Activated effector memory CD4-positive, alpha-beta T cell treated with Interleukin-2 at 50 U/mL for 16 hours (primary cell): ENCODE measurements around the gene IL16.
"Not testable (repeated sequence)": the region's sequence is repeated elsewhere in the genome, so short reads cannot be mapped to it uniquely, and the experiment has no call there.

Source experiments
- DNase-seq: peaks from one replicate; pipeline ENCODE4 v3.0.0-alpha.2; 2020

The IL16 gene

DNA sequence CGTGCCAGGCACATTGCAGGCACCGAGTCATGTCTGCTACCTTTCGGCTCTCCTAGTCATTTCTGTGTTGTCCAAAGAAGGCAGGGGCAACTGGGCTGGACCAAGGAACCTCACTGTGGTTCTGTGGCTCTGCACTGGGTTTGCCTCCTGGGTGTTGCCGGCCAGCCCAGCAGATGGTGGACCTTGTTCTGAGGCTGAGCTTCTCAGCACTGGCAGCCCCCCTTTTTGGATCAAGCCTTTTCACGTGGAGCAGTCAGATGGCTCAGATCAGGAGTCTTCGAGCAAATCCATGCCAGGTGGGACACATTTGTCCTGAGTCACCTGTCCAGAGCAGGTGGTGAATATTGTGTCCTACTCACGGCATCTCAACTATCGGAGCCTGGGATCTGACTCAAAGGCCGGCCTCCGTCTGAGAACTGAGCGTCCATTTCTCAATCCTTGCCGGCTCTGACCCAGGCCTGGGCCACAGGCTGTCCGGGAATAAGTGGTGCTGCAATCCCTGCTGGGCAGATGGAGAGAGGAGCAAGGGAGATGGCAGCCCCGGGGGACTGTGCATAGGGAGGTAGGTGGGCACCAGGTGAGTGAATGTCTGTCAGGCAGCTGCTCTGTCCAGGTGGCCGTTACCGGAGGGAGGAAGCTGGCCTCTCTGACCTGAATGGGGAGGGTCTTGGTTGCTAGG is at the start of gene IL16:
Gene IL16, plus strand, starts transcription at position 304 of the 679 bp plus-strand sequence. CDS start 28,521 bp downstream, outside the sequence.
- DNase-seq: no peak

- no peak for DNase-seq
These were observed 45.3 kb upstream of the IL16 start for GRCh38 chr15:81151389-81151788.

GRCh38 chr15:81152339-81152738 is 44.3 kb upstream of the IL16 start:
- no peak for DNase-seq

- DNase-seq: no peak
These were observed 43.9 kb upstream of the IL16 start for GRCh38 chr15:81152799-81153198.

DNA sequence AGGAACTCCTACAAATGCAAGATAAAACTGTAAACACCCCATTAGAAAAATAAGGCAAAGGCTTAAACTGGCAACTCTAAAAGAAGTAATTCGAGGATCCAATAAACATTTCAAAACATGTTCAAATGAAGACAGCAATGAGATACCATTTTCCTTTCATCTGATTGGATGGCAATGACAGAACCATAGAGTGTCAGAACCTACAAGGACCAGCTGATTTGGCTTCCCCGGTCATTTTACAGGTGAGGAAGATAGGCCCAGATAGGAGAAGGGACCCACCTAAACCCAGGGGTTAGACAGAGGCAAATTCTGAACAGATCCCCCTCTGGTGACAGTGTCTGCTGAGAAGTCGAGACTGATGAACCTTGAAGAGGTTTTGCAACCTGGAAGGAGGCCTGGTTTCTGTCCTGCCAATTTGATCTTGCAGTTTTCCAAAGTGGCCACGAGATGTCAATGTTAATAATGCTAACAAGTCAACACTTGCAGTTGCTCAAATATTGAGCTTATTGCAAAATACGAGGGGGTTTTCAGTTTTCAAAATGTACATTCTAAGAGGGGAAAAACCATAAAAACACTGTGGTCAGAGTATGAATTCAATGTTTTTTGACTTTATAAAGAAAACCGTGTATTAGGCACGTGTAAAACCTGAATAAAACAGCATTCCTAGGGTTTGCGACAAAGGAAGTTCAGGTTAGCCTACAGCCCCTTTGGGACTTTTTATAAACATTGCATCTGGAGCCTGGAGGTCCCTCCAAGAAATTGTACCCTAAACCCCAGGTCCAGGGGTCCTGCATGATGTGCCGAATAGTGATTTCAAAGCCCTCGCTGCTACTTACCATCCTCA is 41.1 kb upstream of the IL16 start:
- no peak for DNase-seq

- no peak for DNase-seq
These were observed 40.4 kb upstream of the IL16 start for GRCh38 chr15:81156324-81156723.

GRCh38 chr15:81157195-81157938 is 39.3 kb upstream of the IL16 start:
- DNase-seq: no peak

DNA sequence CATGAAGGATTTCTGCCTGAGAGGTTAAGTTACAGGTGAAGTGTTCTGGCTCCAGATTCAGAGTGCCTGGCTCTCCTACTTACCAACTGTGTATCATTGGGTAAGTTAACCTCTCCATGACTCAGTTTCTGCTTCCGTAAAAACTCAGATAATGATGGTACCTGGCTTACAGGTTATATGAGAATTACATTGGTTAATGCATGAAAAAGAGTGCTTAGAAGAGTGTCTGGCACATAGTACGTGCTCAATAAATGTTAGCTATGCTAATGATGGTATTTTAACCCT is 38.8 kb upstream of the IL16 start:
- no peak for DNase-seq

DNA sequence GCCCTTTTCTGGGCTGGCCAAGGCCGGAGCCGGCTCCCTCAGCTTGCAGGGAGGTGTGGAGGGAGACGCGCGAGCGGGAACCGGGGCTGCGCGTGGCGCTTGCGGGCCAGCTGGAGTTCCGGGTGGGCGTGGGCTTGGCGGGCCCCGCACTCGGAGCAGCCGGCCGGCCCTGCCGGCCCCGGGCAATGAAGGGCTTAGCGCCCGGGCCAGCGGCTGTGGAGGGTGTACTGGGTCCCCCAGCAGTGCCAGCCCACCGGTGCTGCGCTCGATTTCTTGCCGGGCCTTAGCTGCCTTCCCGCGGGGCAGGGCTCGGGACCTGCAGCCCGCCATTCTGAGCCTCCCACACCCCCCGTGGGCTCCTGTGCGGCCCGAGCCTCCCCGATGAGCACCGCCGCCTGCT is 38.1 kb upstream of the IL16 start:
- not testable (repeated sequence) for DNase-seq

DNA sequence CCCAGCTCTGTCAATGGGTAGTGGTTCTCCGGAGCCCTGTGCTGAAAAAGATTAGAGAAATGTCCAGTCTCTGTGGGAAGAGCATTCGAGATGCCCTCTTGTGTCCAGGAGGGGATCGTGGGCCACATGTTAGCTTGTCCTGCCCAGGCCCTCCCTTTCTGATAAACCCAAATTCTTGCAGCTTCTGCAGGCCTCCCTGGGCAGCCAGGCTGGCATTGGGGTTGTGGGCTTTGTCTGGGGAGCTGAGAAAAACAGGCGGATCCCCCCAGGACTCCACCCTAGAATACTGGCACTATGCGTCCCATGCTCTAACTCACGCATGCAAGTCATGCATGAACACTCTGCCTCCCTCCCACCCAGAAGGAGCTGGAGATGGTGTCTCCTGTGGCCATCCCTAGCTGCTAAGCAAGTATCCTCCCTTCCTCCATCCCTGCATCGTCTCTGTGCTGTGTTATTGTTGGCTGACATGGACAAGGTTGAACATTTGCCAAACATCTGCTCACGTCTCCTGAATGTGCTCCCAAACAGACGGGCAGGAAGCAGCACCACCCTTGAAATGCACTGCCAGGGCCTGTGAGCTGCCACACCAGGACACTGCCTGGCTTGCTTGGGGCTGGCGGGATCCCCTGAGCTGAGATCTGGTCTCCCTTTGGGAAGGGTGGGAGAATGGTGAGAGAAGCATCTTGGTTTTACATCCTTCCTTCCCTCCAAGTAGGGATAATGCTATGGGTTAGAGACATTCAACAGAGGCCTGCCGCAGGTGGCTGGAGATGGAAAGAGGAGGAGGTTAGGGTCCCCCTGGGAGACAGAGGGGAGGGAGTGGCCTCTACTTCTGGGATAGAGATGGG is 36.1 kb upstream of the IL16 start:
- DNase-seq: no peak

DNA sequence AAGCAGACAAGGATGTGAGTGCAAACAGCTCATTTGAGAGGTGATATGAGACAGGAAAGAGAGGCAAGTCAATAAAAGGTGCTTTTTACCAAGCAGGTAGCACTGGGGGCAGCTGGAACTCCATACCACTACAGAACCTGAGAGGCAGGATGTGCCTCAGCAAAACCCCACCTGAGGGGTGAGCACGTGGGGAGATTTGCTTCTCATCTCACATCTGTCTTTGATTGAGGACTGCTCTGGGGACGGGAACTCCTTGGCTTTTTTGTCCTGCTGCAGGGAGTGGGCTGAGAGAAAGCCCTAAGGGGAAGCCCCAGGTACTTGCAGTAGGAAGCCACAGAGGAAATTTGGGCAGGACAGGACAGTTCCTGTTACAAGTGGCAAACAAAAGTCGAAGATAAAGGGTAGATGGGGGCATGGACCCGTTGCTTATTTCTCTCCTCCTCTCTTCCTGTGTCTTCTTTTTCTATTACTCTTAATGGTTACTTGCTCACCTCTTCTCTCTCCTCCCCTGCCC is 35.5 kb upstream of the IL16 start:
- no peak for DNase-seq

GRCh38 chr15:81161851-81162250 is 34.8 kb upstream of the IL16 start:
- DNase-seq: no peak

- DNase-seq: no peak
These were observed 32.5 kb upstream of the IL16 start for GRCh38 chr15:81163961-81164800.

- DNase-seq: no peak
These were observed 31.1 kb upstream of the IL16 start for GRCh38 chr15:81165535-81165934.

- DNase-seq: no peak
These were observed 29.9 kb upstream of the IL16 start for GRCh38 chr15:81166636-81167305.

GRCh38 chr15:81168131-81168526 is 28.6 kb upstream of the IL16 start:
- no peak for DNase-seq

- no peak for DNase-seq
These were observed 28.0 kb upstream of the IL16 start for GRCh38 chr15:81168644-81169043.

DNA sequence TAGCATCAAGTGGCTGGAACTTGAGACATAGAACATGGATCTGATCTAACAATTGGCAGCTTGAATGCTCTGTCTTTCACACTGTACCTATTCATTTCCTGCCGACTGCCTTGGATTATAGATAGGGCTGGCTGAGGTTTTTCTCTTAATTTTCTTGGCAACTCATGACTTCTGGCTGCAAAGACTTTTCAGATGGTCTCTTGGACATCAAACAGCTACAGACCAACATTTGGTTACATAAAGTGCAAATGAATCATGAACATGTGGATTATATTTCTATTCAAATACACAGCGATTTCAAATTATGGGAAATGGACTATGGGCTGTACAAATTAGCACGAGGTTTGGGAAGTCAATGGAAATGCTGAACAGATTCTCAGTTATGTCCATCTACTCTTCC is 26.2 kb upstream of the IL16 start:
- no peak for DNase-seq

DNA sequence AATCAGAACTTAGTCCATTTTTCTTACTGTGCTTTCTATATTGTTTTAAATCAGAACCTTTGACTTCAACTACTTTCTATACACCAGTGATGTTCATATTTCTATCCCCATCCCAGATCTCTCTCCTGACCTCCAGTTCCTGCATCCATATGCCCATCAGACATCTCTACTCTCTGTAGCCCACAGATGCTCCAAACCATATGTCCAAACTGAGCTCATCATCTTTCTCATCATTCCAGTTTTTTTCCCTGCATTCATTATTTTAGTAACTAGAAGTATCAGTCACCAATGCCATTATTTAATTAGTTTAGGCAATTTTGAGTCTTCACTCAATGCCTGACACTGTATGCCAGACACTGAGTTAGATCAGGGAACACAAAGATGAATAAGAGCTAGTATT is 25.4 kb upstream of the IL16 start:
- DNase-seq: no peak

GRCh38 chr15:81174125-81174791 is 22.4 kb upstream of the IL16 start:
- DNase-seq: no peak
